ENCODE data around the gene HABP2. TPM values are rescaled to one million over a fixed set of nuclear protein-coding genes. Genes with fewer than 3 reads are reported as not detected.
A peak's percentile ranks its signal among the peaks of the same experiment; 100 is the strongest.

The HABP2 gene
- total RNA-seq, 6 experiments from 2014 or later, result not detected

DNA sequence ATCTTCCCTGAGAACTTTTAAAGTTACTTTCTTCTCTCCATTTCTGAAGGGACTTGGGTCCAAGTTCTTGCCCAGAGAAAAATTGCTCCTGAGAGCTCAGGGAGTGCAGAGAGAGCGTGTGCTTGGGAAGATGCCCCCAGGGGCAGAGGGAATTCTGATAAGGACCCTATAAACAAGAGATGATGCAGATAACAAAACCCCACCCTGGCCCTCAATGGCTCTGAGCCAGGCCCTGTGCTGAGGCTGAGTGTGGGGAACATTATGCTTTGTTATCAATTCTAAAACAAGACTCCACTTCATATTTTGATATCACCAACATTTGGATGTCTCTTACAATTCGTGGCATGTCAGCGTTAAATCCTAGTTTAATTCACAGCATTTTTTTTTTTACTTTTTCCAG lies 34.4 kb upstream of the HABP2 start:
- H3K27me3 Mint-ChIP-seq (ENCODE audit: insufficient read depth), result peaks cover 15% of the 10 kb centered on the region
- DNase-seq, result no peak
- H3K4me1 Mint-ChIP-seq (ENCODE audit: low read depth), result peaks cover 17% of the 10 kb centered on the region
- H3K36me3 Mint-ChIP-seq (ENCODE audit: low read depth), result no peaks in the 10 kb centered on the region
- H3K4me3 Mint-ChIP-seq, result no peak overlapping the region
- TF ChIP-seq, protein P1, sequence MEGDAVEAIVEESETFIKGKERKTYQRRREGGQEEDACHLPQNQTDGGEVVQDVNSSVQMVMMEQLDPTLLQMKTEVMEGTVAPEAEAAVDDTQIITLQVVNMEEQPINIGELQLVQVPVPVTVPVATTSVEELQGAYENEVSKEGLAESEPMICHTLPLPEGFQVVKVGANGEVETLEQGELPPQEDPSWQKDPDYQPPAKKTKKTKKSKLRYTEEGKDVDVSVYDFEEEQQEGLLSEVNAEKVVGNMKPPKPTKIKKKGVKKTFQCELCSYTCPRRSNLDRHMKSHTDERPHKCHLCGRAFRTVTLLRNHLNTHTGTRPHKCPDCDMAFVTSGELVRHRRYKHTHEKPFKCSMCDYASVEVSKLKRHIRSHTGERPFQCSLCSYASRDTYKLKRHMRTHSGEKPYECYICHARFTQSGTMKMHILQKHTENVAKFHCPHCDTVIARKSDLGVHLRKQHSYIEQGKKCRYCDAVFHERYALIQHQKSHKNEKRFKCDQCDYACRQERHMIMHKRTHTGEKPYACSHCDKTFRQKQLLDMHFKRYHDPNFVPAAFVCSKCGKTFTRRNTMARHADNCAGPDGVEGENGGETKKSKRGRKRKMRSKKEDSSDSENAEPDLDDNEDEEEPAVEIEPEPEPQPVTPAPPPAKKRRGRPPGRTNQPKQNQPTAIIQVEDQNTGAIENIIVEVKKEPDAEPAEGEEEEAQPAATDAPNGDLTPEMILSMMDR (IDR thresholded peaks at IDR 0.05), result no peak
- H3K9me3 Mint-ChIP-seq, result no peaks in the 10 kb centered on the region
- H3K27ac Mint-ChIP-seq, result no peak overlapping the region

DNA sequence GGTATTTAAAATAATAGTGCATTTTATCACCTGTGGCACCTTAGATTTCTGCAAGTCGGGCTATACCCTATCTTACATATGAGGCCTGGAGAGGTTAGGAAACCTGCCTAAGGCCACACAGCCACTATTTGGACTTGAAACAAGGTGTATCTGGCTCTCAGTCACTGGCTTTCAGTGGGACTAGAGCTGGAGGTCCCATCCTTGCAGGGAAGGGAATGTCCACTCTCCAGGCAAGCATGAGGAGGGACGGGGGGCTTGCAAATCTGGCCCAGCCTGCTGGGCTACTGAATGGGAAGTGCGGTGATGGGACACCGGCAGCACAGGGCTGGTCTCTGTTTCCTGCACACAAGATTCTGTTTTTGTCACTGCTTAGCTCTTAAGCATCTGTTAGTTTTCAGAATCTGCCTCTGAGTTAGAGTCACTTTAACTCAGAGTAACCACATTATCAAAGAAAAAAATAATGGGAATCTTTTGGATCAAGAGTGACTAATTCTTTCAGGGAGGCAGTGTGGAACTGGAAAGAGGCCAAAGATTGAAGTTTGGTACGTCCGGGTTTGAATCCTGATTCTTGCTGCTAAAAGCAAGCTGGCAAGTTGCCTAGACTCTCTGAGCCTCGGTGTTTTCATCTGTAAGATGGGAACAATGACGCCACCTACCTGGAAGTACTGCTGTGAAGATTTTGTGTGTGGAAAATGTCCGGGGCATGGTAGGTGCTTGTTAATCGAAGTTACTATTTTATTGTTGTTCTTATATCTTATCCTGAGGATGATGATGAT lies 33.8 kb upstream of the HABP2 start:
- Mint-ChIP-seq H3K27me3 (ENCODE audit: insufficient read depth) (peaks cover 15% of the 10 kb centered on the region), H3K4me1 (ENCODE audit: low read depth) (peaks cover 17% of the 10 kb centered on the region), H3K36me3 (ENCODE audit: low read depth) (no peaks in the 10 kb centered on the region), H3K9me3 (no peaks in the 10 kb centered on the region), H3K27ac (no peak overlapping the region), H3K4me3 (no peak overlapping the region)
- TF ChIP-seq, protein P1 (IDR thresholded peaks at IDR 0.05), result 0 out of 2 replicates have a peak, but pooled peaks have one; percentile 10
- DNase-seq, result no peak

DNA sequence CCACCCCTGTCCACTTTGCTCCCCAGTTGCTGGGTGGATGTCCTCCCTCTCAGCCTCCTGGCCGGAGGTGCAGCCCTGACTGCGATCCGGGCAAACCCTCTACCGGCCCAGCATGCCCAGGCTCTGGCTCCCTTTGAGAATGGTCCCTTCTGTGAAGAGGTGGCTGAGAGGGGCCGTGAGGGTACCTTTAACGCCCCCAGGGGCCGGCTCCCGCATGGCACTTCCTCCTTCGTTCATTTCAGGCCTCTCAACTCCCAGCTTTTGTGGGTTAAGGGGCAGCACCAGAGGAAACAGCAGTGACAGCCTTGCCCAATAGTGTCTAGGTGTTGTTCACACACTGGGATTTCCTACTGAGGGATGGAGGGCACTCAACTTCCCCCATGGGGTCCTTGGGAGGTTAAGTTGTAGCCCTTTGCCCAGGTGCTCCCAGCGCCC lies 33.2 kb upstream of the HABP2 start:
- no peaks in the 10 kb centered on the region for H3K36me3 Mint-ChIP-seq (ENCODE audit: low read depth)
- H3K9me3 Mint-ChIP-seq, result no peaks in the 10 kb centered on the region
- TF ChIP-seq, protein P1 (IDR thresholded peaks at IDR 0.05), result no peak
- H3K27me3 Mint-ChIP-seq (ENCODE audit: insufficient read depth), result peaks cover 15% of the 10 kb centered on the region
- H3K4me1 Mint-ChIP-seq (ENCODE audit: low read depth), result peaks cover 17% of the 10 kb centered on the region
- no peak overlapping the region for H3K4me3 Mint-ChIP-seq
- no peak for DNase-seq
- H3K27ac Mint-ChIP-seq, result no peak overlapping the region

DNA sequence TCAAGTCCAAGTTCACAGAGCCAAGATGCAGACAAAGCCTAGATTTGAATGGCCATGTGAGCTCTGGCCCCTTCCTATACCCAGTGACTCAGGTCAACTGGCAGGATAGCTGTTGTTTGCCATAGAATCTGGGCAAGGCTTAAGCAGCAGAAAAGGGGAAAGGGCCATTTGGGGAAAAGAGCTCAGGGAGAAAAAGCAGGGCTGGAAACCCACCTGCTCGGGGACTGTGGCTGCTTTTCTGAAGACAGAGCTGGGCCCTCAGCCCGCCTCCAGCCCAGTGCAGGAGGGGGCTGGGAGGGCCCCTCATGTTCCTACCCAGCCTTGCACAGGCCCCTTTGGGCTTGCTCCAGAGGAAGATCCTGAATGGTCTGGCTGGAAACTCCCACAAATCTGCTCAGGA lies 32.6 kb upstream of the HABP2 start:
- TF ChIP-seq, protein P1 (IDR thresholded peaks at IDR 0.05), result no peak
- Mint-ChIP-seq H3K9me3 (no peaks in the 10 kb centered on the region), H3K4me3 (no peak overlapping the region), H3K36me3 (ENCODE audit: low read depth) (no peaks in the 10 kb centered on the region), H3K27me3 (ENCODE audit: insufficient read depth) (peaks cover 17% of the 10 kb centered on the region), H3K4me1 (ENCODE audit: low read depth) (peaks cover 13% of the 10 kb centered on the region), H3K27ac (no peak overlapping the region)
- no peak for DNase-seq

DNA sequence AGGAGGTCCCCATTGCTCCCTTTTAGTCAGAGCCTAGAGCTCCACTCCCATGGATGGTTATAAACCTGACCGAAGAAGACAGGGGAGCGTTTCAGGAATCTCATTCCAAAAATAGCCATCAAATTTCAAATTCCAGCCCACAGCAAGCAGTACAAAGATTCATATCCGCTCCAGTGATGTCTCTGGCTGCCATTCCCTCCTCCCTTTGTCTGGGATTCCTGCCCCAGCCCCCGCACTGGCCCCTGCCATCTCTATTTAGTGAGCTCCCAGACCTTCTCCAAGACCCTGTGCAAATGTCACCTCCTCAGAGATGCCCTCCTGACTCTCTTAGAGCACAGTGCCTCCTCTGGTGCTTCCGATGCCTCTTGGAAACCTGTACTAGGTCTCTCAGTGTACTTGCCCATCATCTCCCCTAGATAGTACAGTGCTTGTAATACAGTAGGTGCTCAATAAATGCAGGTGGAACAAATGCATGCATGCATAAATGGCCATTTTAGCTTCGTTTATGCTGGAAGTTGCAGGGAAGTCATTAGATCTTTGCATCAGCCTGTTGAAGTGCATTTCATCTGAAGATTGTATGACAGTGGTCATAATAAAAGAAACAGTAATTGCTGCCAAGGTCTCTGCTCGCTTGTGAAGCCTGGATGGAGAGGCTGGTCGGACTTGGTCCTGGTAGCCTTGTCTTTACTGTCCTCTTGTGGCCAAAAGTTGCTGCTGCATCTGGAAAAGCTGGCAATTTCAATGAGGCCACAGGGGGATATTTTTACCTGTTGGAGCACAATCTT lies 32.0 kb upstream of the HABP2 start:
- Mint-ChIP-seq H3K27ac (no peak overlapping the region), H3K36me3 (ENCODE audit: low read depth) (no peaks in the 10 kb centered on the region), H3K4me1 (ENCODE audit: low read depth) (peaks cover 9% of the 10 kb centered on the region), H3K27me3 (ENCODE audit: insufficient read depth) (peaks cover 15% of the 10 kb centered on the region), H3K4me3 (no peak overlapping the region), H3K9me3 (no peaks in the 10 kb centered on the region)
- TF ChIP-seq, protein P1 (IDR thresholded peaks at IDR 0.05), result peak; percentile 98
- peak; percentile 82 for DNase-seq
